HepG2 (cell line): Measurements from ENCODE around the gene IL1RAPL1. TPM values are rescaled to one million over a fixed set of nuclear protein-coding genes. Genes with fewer than 3 reads are reported as not detected.

ENCODE experiments used
- ATAC-seq: fragments of 200-7000 bp; cut with Tn5 transposase; 3 replicates; pipeline ENCODE4 v1.9.1; 2020; ENCODE audit warnings: mild to moderate bottlenecking, moderate library complexity
- BruUV-seq: library from RNA; stranded (reverse); fragments of 400-500 nt; replicated peaks from 2 replicates; lab custom pipeline; 2021; lab: Mats Ljungman, UMichigan
- CTCF ChIA-PET: fragments of 300-600 bp; formaldehyde crosslinking; extraction: SDS; loops from one replicate; lab custom pipeline; 2021; ENCODE audit warnings: low total read pairs, inconsistent platforms, low intra/inter-chr PET ratio; lab: Yijun Ruan, JAX
- POLR2A ChIA-PET: fragments of 350-600 bp; sonication (Branson Sonifier 250); formaldehyde crosslinking; loops from one replicate; lab custom pipeline; 2020; ENCODE audit warnings: antibody characterized with exemption, inconsistent platforms; lab: Yijun Ruan, JAX
- DNase-seq: peaks from one replicate; pipeline ENCODE4 v3.0.0-alpha.2; 2015; ENCODE audit warnings: low spot score
- FAIRE-seq: peaks from 3 replicates; lab custom pipeline; 2011; peaks lifted over from hg19 to GRCh38; lab: Jason Lieb, UNC
- H2AFZ ChIP-seq: one replicate; pipeline ENCODE4 v1.6.1; 2011; ENCODE audit warnings: low read length, inconsistent platforms
- H3K27ac ChIP-seq: fragments of 300-600 bp; 3 replicates; pipeline ENCODE4 v1.8.0; 2011; ENCODE audit warnings: mixed run types, mild to moderate bottlenecking, mixed read lengths, low read length, inconsistent platforms; ENCODE audit not compliant: insufficient read depth; ENCODE audit errors: extremely low read length
- H3K27me3 ChIP-seq, 2 experiments: fragments of 200-600 bp in 1 of 2; 2 replicates in 1 of 2; 3 replicates in 1 of 2; pipeline versions ENCODE4 v1.6.0 to v1.8.0; 2011; ENCODE audit warnings: low read length in 2 of 2, mild to moderate bottlenecking in 2 of 2, moderate library complexity in 2 of 2, inconsistent platforms in 1 of 2; ENCODE audit not compliant: insufficient read depth in 2 of 2, control insufficient read depth in 1 of 2
- H3K36me3 ChIP-seq, 2 experiments: fragments of 200-600 bp in 1 of 2; replicated peaks in 1 of 2; 2 replicates in 1 of 2; 3 replicates in 1 of 2; pipeline versions ENCODE4 v1.5.1 to v1.8.0; 2011; ENCODE audit warnings: low read length in 2 of 2, inconsistent platforms in 1 of 2; ENCODE audit not compliant: insufficient read depth in 2 of 2, control insufficient read depth in 1 of 2
- H3K4me1 ChIP-seq: 2 replicates; pipeline ENCODE4 v1.5.1; 2012; ENCODE audit warnings: low read length, inconsistent platforms; ENCODE audit not compliant: insufficient read depth
- H3K4me2 ChIP-seq: 2 replicates; pipeline ENCODE4 v1.6.0; 2011; ENCODE audit warnings: low read depth, low read length, inconsistent platforms
- H3K4me3 ChIP-seq, 3 experiments: fragments of 200-600 bp in 1 of 3; sonication (generic), shearing (Covaris generic) in 1 of 3; replicated peaks in 1 of 3; 2 replicates each; pipeline ENCODE4 v1.5.1; 2011 to 2016; ENCODE audit warnings: low read length in 3 of 3, inconsistent platforms in 2 of 3, low read depth in 2 of 3, mild to moderate bottlenecking in 2 of 3, control low read depth in 1 of 3, mixed read lengths in 1 of 3; ENCODE audit not compliant: insufficient read depth in 1 of 3
- H3K79me2 ChIP-seq: one replicate; pipeline ENCODE4 v1.6.1; 2011; ENCODE audit warnings: low read length, inconsistent platforms; ENCODE audit not compliant: insufficient read depth
- H3K9ac ChIP-seq: 2 replicates; pipeline ENCODE4 v1.6.0; 2011; ENCODE audit warnings: mild to moderate bottlenecking, low read depth, low read length, inconsistent platforms; ENCODE audit not compliant: insufficient read depth
- H3K9me3 ChIP-seq: 2 replicates; pipeline ENCODE4 v1.5.1; 2012; ENCODE audit warnings: mild to moderate bottlenecking, low read length
- H4K20me1 ChIP-seq: 2 replicates; pipeline ENCODE4 v1.6.0; 2011; ENCODE audit warnings: inconsistent platforms, mild to moderate bottlenecking, low read length, moderate library complexity; ENCODE audit not compliant: insufficient read depth
- CC2D1A ChIP-seq: sonication (generic); formaldehyde crosslinking; IDR thresholded peaks from 2 replicates; pipeline ENCODE4 v1.8.1; 2023; ENCODE audit warnings: mild to moderate bottlenecking, missing genetic modification reagents
- CCDC6 ChIP-seq: sonication (generic); formaldehyde crosslinking; IDR thresholded peaks from 2 replicates; pipeline ENCODE4 v1.8.1; 2022; ENCODE audit warnings: mild to moderate bottlenecking, missing genetic modification reagents, moderate library complexity
- CENPT ChIP-seq: sonication (generic); formaldehyde crosslinking; IDR thresholded peaks from 2 replicates; pipeline ENCODE4 v1.8.0; 2022; ENCODE audit warnings: low read depth, mild to moderate bottlenecking, moderate library complexity, missing genetic modification reagents
- DR1 ChIP-seq: sonication (generic); formaldehyde crosslinking; IDR thresholded peaks from 2 replicates; pipeline ENCODE4 v1.8.0; 2021; ENCODE audit warnings: mild to moderate bottlenecking, missing genetic modification reagents, inconsistent platforms
- ETS1 ChIP-seq: sonication (generic); formaldehyde crosslinking; IDR thresholded peaks from 2 replicates; pipeline ENCODE4 v1.4.0; 2020; ENCODE audit warnings: missing genetic modification reagents
- FUBP1 ChIP-seq: sonication (generic); formaldehyde crosslinking; IDR thresholded peaks from 2 replicates; pipeline ENCODE4 v1.5.1; 2020; ENCODE audit warnings: missing genetic modification reagents, mild to moderate bottlenecking, borderline replicate concordance
- KLF16 ChIP-seq, 2 experiments: sonication (generic) in 1 of 2; formaldehyde crosslinking in 1 of 2; IDR thresholded peaks; 2 replicates each; pipeline versions ENCODE4 v1.6.1 to v1.8.0; 2016 to 2023; ENCODE audit warnings: missing genetic modification reagents in 2 of 2, missing compliant biosample characterization in 1 of 2
- MTA3 ChIP-seq: sonication (generic); formaldehyde crosslinking; IDR thresholded peaks from 2 replicates; pipeline ENCODE4 v1.4.0; 2020; ENCODE audit warnings: missing genetic modification reagents
- NFRKB ChIP-seq: fragments of 450-650 bp; IDR thresholded peaks from 2 replicates; pipeline ENCODE4 v1.6.1; 2017
- PLSCR1 ChIP-seq: sonication (generic); formaldehyde crosslinking; IDR thresholded peaks from 2 replicates; pipeline ENCODE4 v1.5.0; 2020; ENCODE audit warnings: missing genetic modification reagents, mild to moderate bottlenecking, borderline replicate concordance
- REST ChIP-seq, 2 experiments: IDR thresholded peaks; 2 replicates each; pipeline ENCODE4 v1.6.1; 2011 to 2012; ENCODE audit warnings: low read length in 2 of 2, borderline replicate concordance in 1 of 2, low read depth in 1 of 2, mild to moderate bottlenecking in 1 of 2, moderate library complexity in 1 of 2
- SKIL ChIP-seq: sonication (generic); formaldehyde crosslinking; IDR thresholded peaks from 2 replicates; pipeline ENCODE4 v1.8.0; 2022; ENCODE audit warnings: missing genetic modification reagents, mild to moderate bottlenecking, moderate library complexity, borderline replicate concordance
- ZBTB8A ChIP-seq: sonication (generic); formaldehyde crosslinking; IDR thresholded peaks from 2 replicates; pipeline ENCODE4 v1.4.0; 2020; ENCODE audit warnings: mild to moderate bottlenecking, low read depth, missing genetic modification reagents, borderline replicate concordance
- ZNF205 ChIP-seq: IDR thresholded peaks from 2 replicates; pipeline ENCODE4 v1.6.1; 2018; ENCODE audit warnings: missing biosample characterization, missing genetic modification reagents
- ZNF260 ChIP-seq: sonication (generic); formaldehyde crosslinking; IDR thresholded peaks from 2 replicates; pipeline ENCODE4 v1.4.0; 2020; ENCODE audit warnings: missing genetic modification reagents, low read depth, mild to moderate bottlenecking, borderline replicate concordance
- WGBS: methylation state at CpG from one replicate; pipeline ENCODE4 v1.1.6; 2017; ENCODE audit warnings: low lambda C conversion rate; 5-methylcytosine and 5-hydroxymethylcytosine counted together
- in situ Hi-C: cut with HindIII; loops from 2 replicates; pipeline ENCODE4 v1.10.0; 2017; ENCODE audit warnings: low pct_unique_long_range_greater_than_20kb; ENCODE audit not compliant: extremely low pct_ligation_motif_present
- intact Hi-C: fragments of 100-400 bp; cut with micrococcal nuclease; formaldehyde crosslinking; loops from one replicate; pipeline ENCODE4 v1.10.0; 2022; ENCODE audit not compliant: unreplicated experiment
- polyA plus RNA-seq, 8 experiments: library from polyadenylated mRNA; depleted of rRNA in 3 of 8; stranded (reverse) in 7 of 8; unstranded in 1 of 8; fragments of >200 nt; fragmentation: Illumina TruSeq in 4 of 8; extraction: Trizol in 4 of 8; gene quantifications; 2 replicates each; pipeline versions ENCODE4 v1.2.1 to v1.2.3, GENCODE V29; 2011 to 2016; ENCODE audit warnings: low read depth in 4 of 8, missing spikeins in 1 of 8, mixed read lengths in 1 of 8; ENCODE audit not compliant: insufficient read depth in 1 of 8
- total RNA-seq, 5 experiments: library from RNA; depleted of rRNA; stranded (reverse); fragments of >200 nt; fragmentation: Illumina TruSeq; extraction: Trizol; gene quantifications; 2 replicates each; pipeline ENCODE4 v1.2.3, GENCODE V29; 2016; ENCODE audit warnings: low read depth in 1 of 5

The IL1RAPL1 gene
- total and polyA plus RNA-seq, 2 of the 13 experiments (the other 11 are each of a cell fraction or from before 2014, with no cell fraction given) = 0.04 TPM; not detected in 1

- ChIA-PET POLR2A (no interaction called here), CTCF (no interaction called here)
- Histone ChIP-seq H3K9me3 (no peaks in the 10 kb centered on the region), H3K79me2 (no peaks in the 10 kb centered on the region), H3K9ac (no peak overlapping the region), H3K27me3 (no peaks in the 10 kb centered on the region), H3K36me3 (no peaks in the 10 kb centered on the region), H4K20me1 (no peaks in the 10 kb centered on the region), H3K4me2 (no peak overlapping the region), H2AFZ (no peak overlapping the region), H3K27ac (no peak overlapping the region), H3K4me1 (no peaks in the 10 kb centered on the region), H3K4me3 (no peak overlapping the region)
- in situ Hi-C loops (no loop called here), intact Hi-C loops (no loop called here)
- DNase-seq = no peak
- no peak for ATAC-seq
- FAIRE-seq = no peak
- no CpG with 5 or more reads among the region's 1 CpG for WGBS
- no TSS peak for BruUV-seq
- TF ChIP-seq REST (IDR thresholded peaks at IDR 0.05; ENCODE audit: borderline replicate concordance in 1 of 2, low read depth in 1 of 2, low read length in 2 of 2) (no peak), PLSCR1 (no peak), NFRKB (no peak), ETS1 (no peak), CCDC6 (CRISPR knock-in tag) (no peak), MTA3 (CRISPR knock-in tag) (no peak), SKIL (no peak), ZBTB8A (CRISPR knock-in tag) (no peak), FUBP1 (CRISPR knock-in tag) (no peak), CENPT (CRISPR knock-in tag) (no peak), ZNF205 (CRISPR knock-in tag) (no peak), CC2D1A (no peak), ZNF260 (CRISPR knock-in tag) (no peak), KLF16 (CRISPR knock-in tag; IDR thresholded peaks at IDR 0.05) (no peak), DR1 (CRISPR knock-in tag) (no peak)
Measured at GRCh38 chrX:29665532-29665931, 1078.3 kb downstream of the IL1RAPL1 start.
